GM12801 (cell line): ENCODE results near the gene GHSR.

Experiments
- TF ChIP-seq, protein P1 (sequence below): IDR thresholded peaks from one replicate; pipeline ENCODE4 v1.5.1; 2011; ENCODE audit warnings: control low read depth; ENCODE audit not compliant: insufficient read length; ENCODE audit errors: extremely low read depth

GHSR gene

DNA sequence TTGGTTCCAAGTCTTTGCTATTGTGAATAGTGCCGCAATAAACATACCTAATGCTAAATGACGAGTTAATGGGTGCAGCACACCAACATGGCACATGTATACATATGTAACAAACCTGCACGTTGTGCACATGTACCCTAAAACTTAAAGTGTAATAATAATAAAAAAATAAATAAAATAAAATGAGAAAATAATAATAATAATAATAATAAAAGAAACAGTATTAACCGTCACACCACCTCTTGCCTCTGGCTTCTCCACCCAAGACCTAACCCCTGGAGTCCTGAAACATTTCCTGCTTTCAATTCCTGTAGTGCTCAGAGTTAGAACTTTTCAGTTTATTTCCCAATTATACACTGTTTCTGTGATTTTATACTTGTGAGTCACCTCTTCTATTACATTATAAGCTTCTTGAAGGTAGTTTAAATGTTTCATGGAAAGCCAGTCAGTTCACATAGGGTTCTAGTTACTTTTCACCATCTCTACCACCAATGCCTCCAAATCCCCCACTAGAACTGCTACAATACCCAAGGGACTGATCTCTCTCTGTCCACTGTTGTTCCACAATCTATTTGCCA, 18.4 kb upstream of the GHSR start:
- TF ChIP-seq, protein P1, sequence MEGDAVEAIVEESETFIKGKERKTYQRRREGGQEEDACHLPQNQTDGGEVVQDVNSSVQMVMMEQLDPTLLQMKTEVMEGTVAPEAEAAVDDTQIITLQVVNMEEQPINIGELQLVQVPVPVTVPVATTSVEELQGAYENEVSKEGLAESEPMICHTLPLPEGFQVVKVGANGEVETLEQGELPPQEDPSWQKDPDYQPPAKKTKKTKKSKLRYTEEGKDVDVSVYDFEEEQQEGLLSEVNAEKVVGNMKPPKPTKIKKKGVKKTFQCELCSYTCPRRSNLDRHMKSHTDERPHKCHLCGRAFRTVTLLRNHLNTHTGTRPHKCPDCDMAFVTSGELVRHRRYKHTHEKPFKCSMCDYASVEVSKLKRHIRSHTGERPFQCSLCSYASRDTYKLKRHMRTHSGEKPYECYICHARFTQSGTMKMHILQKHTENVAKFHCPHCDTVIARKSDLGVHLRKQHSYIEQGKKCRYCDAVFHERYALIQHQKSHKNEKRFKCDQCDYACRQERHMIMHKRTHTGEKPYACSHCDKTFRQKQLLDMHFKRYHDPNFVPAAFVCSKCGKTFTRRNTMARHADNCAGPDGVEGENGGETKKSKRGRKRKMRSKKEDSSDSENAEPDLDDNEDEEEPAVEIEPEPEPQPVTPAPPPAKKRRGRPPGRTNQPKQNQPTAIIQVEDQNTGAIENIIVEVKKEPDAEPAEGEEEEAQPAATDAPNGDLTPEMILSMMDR, result no peak

DNA sequence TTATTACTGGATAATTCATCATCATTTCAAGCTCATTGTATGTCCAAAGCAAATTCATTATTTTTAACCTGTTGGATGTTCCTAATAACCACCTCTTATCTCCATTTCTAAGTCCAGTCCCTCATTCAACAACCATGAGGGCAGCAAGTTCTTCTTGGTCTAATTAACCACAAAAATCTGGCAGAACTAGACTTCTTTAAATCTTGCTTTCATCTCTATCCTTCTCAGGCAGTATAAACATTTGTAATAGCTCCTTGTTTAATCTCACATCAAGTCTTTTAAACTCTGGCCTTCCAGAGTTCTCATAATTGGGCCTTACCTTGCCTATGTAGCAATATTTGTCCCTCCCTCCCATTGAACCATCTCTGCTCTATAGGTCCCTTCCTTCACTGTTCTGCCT, 17.0 kb upstream of the GHSR start:
- TF ChIP-seq, protein P1, result no peak

DNA sequence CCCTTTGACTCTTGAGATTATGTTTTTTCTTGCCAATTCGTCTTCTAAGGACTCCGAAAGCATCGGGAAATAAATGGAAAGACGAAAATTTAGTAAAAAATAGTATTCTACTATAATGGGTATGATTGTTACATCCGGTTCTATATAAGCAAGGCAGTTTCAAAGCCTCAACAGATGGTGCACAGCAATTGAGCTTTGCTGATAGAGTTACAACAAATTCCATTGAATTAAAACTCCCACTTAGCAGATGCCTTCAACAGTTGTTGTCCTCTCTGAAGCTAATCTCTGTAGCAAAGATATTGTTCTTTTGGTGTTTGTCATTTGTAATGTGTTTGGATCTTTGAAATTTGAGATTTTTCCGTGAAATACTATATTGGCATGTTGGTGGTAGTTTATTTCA, 16.1 kb upstream of the GHSR start:
- TF ChIP-seq, protein P1, result no peak

GRCh38 chr3:172461530-172462138, 13.4 kb upstream of the GHSR start:
- TF ChIP-seq, protein P1, result peak; percentile 71

GRCh38 chr3:172456404-172456803, 8.1 kb upstream of the GHSR start:
- TF ChIP-seq, protein P1, result no peak

DNA sequence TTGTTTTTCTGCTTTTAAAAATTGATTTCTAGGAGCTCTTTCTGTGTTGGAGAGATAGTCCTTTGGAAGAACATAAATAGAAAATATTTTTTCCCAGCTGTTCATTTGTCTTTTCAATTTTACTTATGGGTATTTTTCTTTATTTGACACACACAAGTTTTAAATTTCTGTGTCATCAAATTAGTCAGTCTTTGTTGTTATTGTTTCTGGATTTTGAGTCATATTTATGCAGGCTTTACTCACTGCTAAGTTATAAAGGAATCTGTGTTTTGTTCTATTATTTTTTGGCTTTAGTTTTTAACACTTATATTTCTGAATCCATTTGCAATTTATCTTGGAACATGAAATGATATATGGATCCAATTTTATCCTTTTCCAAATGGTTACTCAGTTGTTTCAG, 5.9 kb upstream of the GHSR start:
- TF ChIP-seq, protein P1, result no peak

DNA sequence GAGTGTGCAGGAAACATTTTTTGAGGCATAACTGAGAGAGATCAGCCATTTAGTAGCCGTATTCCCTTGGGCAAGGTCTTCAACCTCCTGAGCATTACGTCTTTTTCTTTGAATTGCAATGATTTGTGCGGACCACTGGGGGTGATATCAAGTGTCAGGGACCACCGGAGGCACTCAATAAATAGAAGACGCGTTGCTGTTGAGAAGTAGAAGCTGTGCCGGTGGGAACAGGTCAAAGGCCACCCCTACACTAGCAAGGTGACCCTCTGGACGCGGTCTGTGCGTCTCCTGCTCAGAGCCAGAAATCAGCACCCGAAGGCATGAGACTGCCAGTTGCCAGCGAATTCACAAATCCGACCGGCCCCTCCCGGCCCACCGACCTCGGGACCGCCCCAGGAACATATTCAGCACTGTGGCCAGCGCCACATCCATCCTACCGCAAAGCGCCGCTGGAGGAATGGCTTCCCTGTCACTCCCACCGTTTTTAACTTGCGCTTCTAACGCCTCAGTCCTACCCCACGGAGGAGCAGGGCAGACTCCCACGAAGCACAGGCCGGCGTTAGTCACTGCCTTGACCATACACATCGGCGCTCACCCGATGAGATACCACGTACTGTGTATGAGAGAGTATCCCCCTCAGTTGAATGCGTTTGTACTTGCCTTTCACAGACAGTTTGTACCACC, 1.4 kb upstream of the GHSR start:
- TF ChIP-seq, protein P1, result no peak
